ENCODE results near the gene USP2.

GRCh38 chr11:119334174-119334930, 47.1 kb downstream of the USP2 start, which contains the start of gene RNF26:
- TF ChIP-seq PKNOX1 (IDR thresholded peaks at IDR 0.05) (peak; percentile 69), ZNF384 (IDR thresholded peaks at IDR 0.05) (no peak), SUZ12 (IDR thresholded peaks at IDR 0.05) (no peak), FOXM1 (IDR thresholded peaks at IDR 0.05; ENCODE audit: borderline replicate concordance) (peak; percentile 100), SP1 (IDR thresholded peaks at IDR 0.05) (no peak), FOXK2 (IDR thresholded peaks at IDR 0.05) (no peak)
